Mononuclear cell (primary cell): ENCODE measurements around the gene PIGX. TPM values are rescaled to one million over a fixed set of nuclear protein-coding genes. Genes with fewer than 3 reads are reported as not detected.
"Not testable (repeated sequence)": the region's sequence is repeated elsewhere in the genome, so short reads cannot be mapped to it uniquely, and the experiment has no call there.

Experiments
- H3K27me3 ChIP-seq: 2 replicates; pipeline ENCODE4 v1.6.0; 2011; ENCODE audit warnings: low read length, control low read depth; ENCODE audit not compliant: insufficient read depth
- H3K4me1 ChIP-seq: 2 replicates; pipeline ENCODE4 v1.5.1; 2011; ENCODE audit warnings: mild to moderate bottlenecking, low read length, control low read depth; ENCODE audit not compliant: insufficient read depth
- H3K4me3 ChIP-seq: 2 replicates; pipeline ENCODE4 v1.5.1; 2011; ENCODE audit warnings: mild to moderate bottlenecking, low read length, moderate library complexity
- H3K9me3 ChIP-seq: 2 replicates; pipeline ENCODE4 v1.5.1; 2011; ENCODE audit warnings: low read depth, mild to moderate bottlenecking, control low read depth, low read length
- total RNA-seq: library from RNA; depleted of rRNA; stranded (reverse); fragments of >200 nt; gene quantifications from one replicate; pipeline ENCODE4 v1.2.3, GENCODE V29; 2012

Gene PIGX
- total RNA-seq, 1 donor = 14.2 TPM

DNA sequence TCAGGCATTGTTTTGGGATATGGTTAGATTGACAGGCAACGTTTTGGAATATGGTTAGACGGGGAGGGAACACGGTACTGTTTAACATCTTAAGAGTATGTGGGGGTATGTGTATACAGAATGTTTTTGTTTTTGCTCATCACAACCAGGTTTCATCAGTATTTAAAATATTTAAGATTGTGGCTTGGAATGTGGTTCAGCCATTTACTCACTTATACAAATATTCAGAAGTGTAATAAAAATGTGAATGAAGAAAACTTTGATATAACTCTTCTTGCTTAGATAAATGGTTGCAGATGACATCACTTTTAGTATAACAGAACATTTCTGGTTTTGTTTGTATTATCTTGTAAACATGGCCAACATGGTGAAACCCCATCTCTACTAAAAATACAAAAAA is 23.6 kb downstream of the PIGX start:
- no peaks in the 10 kb centered on the region for H3K9me3 ChIP-seq
- H3K27me3 ChIP-seq = no peaks in the 10 kb centered on the region
- H3K4me1 ChIP-seq = peaks cover 6% of the 10 kb centered on the region
- no peak overlapping the region for H3K4me3 ChIP-seq

GRCh38 chr3:196736670-196737374 is 24.6 kb downstream of the PIGX start:
- H3K4me1 ChIP-seq = peaks cover 13% of the 10 kb centered on the region
- no peaks in the 10 kb centered on the region for H3K9me3 ChIP-seq
- no peak overlapping the region for H3K4me3 ChIP-seq
- H3K27me3 ChIP-seq = no peaks in the 10 kb centered on the region

- Histone ChIP-seq H3K4me1 (peaks cover 20% of the 10 kb centered on the region), H3K4me3 (no peak overlapping the region), H3K9me3 (no peaks in the 10 kb centered on the region), H3K27me3 (no peaks in the 10 kb centered on the region)
Measured at GRCh38 chr3:196737655-196738054, 25.5 kb downstream of the PIGX start.

DNA sequence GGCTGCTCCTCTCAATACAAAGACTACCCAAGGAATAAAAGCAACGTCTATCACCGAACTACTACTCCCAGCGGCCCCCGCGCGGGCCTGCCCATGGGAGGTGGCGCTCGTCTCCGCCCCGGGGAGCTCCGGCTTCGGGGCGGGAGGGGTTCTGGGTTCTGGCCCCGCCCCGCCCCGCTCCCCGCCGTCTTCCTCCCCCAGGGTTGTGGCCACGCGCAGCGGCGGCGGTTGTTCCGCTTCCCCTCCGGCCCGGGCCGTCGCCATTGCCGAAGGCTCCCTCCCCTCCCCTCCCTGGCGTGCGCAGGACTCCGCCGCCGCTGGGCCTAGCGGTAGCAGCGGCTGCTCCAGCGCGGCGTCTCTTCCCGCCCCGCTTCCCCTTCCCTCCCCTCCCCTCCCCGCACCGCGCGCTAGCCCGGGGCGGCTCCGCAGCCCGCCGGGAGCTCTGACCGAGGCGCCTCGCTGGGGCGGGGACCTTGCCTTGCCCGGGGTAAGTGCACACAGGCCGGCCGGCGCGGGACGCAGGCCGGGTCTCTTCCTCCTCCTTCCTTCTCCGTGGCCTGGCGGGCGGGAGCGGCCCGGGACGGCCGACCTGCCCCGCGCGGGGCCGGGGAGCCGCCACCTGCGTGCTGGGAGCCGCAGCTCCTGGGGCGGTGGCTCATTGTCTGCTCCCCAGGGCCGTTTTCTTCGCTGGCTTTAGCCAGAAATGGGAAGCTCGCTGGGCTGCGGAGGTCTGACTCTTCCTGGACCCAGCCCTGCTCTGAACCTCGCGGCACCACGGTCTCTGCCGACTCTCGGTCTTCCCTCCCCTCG is 27.7 kb downstream of the PIGX start, which contains the start of gene PAK2:
Gene PAK2, plus strand, starts transcription at position 187 of the 810 bp plus-strand sequence. CDS start 42,790 bp downstream, outside the sequence.
- no peaks in the 10 kb centered on the region for H3K27me3 ChIP-seq
- H3K4me1 ChIP-seq = peaks cover 34% of the 10 kb centered on the region

GRCh38 chr3:196740481-196741248 is 28.5 kb downstream of the PIGX start:
- H3K4me3 ChIP-seq = peak overlapping the region; percentile 91
- no peaks in the 10 kb centered on the region for H3K9me3 ChIP-seq
- peaks cover 40% of the 10 kb centered on the region for H3K4me1 ChIP-seq
- H3K27me3 ChIP-seq = no peaks in the 10 kb centered on the region

More for the DNA sequence above, 27.7 kb downstream of the PIGX start, which contains the start of gene PAK2:
- Histone ChIP-seq H3K4me3 (peak within 1 kb of the TSS; percentile 91), H3K9me3 (no peaks in the 10 kb centered on the region)

DNA sequence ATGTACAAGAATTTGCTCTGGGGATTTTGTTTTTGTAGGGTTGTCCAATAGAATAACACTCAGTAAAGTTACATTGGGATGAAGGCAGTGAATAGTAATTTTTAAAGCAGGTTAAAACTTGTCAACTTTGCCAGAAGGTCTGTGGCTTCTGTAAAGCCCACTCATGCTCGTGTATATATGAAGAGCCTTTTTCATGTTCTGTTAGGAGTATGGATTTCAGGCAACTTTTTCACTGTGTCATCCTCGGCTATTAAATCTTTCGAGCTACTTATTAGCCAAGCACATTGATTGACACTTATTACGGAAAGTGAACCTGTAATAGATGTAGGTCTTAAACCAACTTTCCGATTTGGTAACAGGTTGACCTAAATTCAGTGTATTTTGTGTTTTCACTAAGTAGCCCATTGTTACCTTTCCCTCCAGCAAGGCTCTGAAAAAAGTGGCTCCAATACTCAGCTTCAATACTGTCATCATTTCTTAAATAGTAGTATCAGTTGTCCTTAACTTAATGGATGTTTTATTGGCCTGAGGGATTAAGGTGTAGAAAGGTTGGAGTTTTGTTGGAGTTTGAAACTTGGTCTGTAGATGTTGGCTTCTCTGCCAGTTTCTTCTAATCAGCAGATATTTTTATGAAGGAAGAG is 29.2 kb downstream of the PIGX start:
- peaks cover 40% of the 10 kb centered on the region for H3K4me1 ChIP-seq
- H3K4me3 ChIP-seq = peak overlapping the region; percentile 91
- no peaks in the 10 kb centered on the region for H3K9me3 ChIP-seq
- H3K27me3 ChIP-seq = no peaks in the 10 kb centered on the region

DNA sequence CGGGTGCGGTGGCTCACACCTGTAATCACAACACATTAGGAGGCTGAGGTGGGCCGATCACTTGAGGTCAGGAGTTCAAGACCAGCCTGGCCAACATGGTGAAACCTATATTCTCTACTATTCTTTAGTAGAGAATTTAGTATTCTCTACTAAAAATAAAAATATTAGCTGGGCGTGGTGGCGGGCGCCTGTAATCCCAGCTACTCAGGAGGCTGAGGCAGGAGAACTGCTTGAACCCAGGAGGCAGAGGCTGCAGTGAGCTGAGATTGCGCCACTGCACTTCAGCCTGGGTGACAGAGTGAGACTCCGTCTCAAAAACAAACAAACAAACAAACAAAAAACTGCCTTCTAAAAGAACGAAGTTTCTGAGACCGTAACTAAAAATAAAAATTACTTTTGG is 31.4 kb downstream of the PIGX start:
- H3K4me1 ChIP-seq = peaks cover 46% of the 10 kb centered on the region
- not testable (repeated sequence) for H3K4me3 ChIP-seq, H3K27me3 ChIP-seq, H3K9me3 ChIP-seq

- H3K9me3 ChIP-seq = peaks cover 4% of the 10 kb centered on the region
- peaks cover 29% of the 10 kb centered on the region for H3K4me1 ChIP-seq
- H3K4me3 ChIP-seq = no peak overlapping the region
- H3K27me3 ChIP-seq = no peaks in the 10 kb centered on the region
Measured at GRCh38 chr3:196749125-196749524, 36.9 kb downstream of the PIGX start.

GRCh38 chr3:196753201-196753600 is 41.0 kb downstream of the PIGX start:
- Histone ChIP-seq H3K27me3 (no peaks in the 10 kb centered on the region), H3K9me3 (peaks cover 5% of the 10 kb centered on the region), H3K4me1 (peaks cover 28% of the 10 kb centered on the region), H3K4me3 (no peak overlapping the region)

GRCh38 chr3:196754091-196754981 is 42.2 kb downstream of the PIGX start:
- peaks cover 5% of the 10 kb centered on the region for H3K9me3 ChIP-seq

GRCh38 chr3:196756732-196757131 is 44.6 kb downstream of the PIGX start:
- H3K4me3 ChIP-seq = no peak overlapping the region
- H3K9me3 ChIP-seq = peaks cover 5% of the 10 kb centered on the region
- no peaks in the 10 kb centered on the region for H3K27me3 ChIP-seq
- H3K4me1 ChIP-seq = peaks cover 10% of the 10 kb centered on the region

More at GRCh38 chr3:196754091-196754981, 42.2 kb downstream of the PIGX start:
- no peaks in the 10 kb centered on the region for H3K27me3 ChIP-seq
- H3K4me3 ChIP-seq = no peak overlapping the region
- H3K4me1 ChIP-seq = peaks cover 18% of the 10 kb centered on the region

DNA sequence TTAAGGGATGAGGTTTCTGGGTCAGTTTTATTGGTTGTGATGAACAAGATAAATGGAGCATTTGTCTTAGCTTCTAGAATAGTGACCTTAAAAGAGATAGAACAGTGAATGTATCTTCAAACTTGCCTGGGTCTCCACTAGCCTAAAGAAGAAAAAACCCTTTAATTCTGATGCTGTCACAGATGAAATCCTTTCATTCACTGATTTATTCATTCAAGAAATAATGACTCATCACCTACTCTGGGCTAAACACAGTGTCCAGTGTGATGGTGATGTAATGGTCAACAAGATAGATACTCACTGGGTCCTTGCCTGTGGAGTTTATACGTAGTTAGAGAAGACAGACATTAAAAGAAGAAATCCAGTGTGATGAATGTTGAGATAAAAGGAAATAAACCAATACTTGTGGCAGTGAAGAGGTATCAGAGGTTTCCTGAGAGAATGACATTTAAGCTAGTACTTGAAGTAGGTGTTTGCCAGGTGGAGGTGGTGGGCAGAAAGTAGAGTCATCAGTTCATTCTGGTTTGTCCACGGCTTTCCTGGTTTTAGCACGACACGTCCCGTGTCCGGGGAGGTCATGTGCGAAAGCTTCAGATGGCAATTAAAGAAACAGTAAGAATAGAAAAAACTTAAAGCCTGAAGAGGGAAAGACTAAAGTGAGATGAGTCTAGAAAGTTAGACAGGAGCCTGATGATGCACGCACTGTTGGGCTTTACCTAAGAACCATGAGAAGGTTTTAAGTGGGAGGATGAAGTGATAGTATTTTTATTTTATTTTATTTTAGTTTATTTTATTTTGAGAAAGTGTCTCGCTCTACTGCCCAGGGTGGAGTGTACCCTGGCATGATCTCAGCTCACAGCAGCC is 45.9 kb downstream of the PIGX start:
- Histone ChIP-seq H3K4me1 (peaks cover 10% of the 10 kb centered on the region), H3K4me3 (no peak overlapping the region), H3K9me3 (peaks cover 5% of the 10 kb centered on the region), H3K27me3 (no peaks in the 10 kb centered on the region)

DNA sequence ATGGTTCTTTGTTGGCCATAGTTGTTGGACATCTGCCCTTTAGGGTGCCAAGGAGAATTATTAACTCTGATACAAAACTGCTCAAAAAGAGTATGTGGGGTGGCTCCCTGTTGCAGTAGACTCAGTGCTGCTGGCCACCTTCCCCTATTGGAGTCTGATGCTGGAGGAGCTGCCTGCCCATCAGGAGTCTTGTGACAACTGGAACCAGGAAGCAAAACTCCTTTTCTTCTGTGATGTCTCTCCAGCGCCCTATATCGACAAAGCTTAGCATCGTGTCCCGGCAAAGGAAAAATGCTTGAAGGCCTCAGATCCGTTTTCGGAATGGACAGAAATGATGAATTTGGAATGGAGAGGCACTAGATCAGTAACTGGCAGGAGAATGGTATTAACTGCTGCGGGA is 51.0 kb downstream of the PIGX start:
- Histone ChIP-seq H3K9me3 (no peaks in the 10 kb centered on the region), H3K4me3 (no peak overlapping the region), H3K4me1 (peaks cover 4% of the 10 kb centered on the region), H3K27me3 (no peaks in the 10 kb centered on the region)
